IMR-90 (cell line): Measurements from ENCODE around the gene CORO1C. TPM values are rescaled to one million over a fixed set of nuclear protein-coding genes. Genes with fewer than 3 reads are reported as not detected.

Experiments
- ATAC-seq: fragments of 200-7000 bp; cut with Tn5 transposase; 2 replicates; pipeline ENCODE4 v1.9.1; 2020; ENCODE audit warnings: low read depth, mild to moderate bottlenecking, moderate library complexity
- BruUV-seq: library from RNA; stranded (reverse); fragments of 400-500 nt; replicated peaks from 2 replicates; lab custom pipeline; 2021; lab: Mats Ljungman, UMichigan
- CTCF ChIA-PET: fragments of 300-600 bp; formaldehyde crosslinking; extraction: SDS; loops from one replicate; lab custom pipeline; 2021; ENCODE audit warnings: antibody characterized with exemption; lab: Yijun Ruan, JAX
- POLR2A ChIA-PET: fragments of 300-600 bp; sonication (Branson Sonifier 250); formaldehyde crosslinking; loops from one replicate; lab custom pipeline; 2022; ENCODE audit warnings: antibody characterized with exemption; ENCODE audit not compliant: unreplicated experiment; lab: Charles Lee
- DNase-seq: peaks from one replicate; pipeline ENCODE4 v3.0.0; 2013
- H2AFZ ChIP-seq: replicated peaks from 2 replicates; pipeline ENCODE3; 2013; ENCODE audit warnings: low read length, mild to moderate bottlenecking; ENCODE audit not compliant: poor library complexity
- H2AK5ac ChIP-seq: 2 replicates; pipeline ENCODE4 v1.6.1; 2013; ENCODE audit warnings: low read depth, low read length, inconsistent platforms
- H2AK9ac ChIP-seq: replicated peaks from 2 replicates; pipeline ENCODE3; 2013; ENCODE audit warnings: mild to moderate bottlenecking, low read depth, low read length, moderate library complexity; ENCODE audit not compliant: poor library complexity
- H2BK120ac ChIP-seq: 2 replicates; pipeline ENCODE4 v1.6.1; 2013; ENCODE audit warnings: low read depth, low read length, inconsistent platforms
- H2BK15ac ChIP-seq: 3 replicates; pipeline ENCODE4 v1.6.1; 2013; ENCODE audit warnings: low read depth, low read length, inconsistent platforms
- H2BK20ac ChIP-seq: 2 replicates; pipeline ENCODE4 v1.6.1; 2013; ENCODE audit warnings: low read depth, mild to moderate bottlenecking, inconsistent platforms, low read length, moderate library complexity
- H2BK5ac ChIP-seq: 2 replicates; pipeline ENCODE4 v1.6.1; 2013; ENCODE audit warnings: mild to moderate bottlenecking, low read depth, low read length, inconsistent platforms; ENCODE audit not compliant: poor library complexity, severe bottlenecking
- H3K14ac ChIP-seq: replicated peaks from 2 replicates; pipeline ENCODE4 v1.6.1; 2013; ENCODE audit warnings: low read depth, low read length, inconsistent platforms
- H3K18ac ChIP-seq: 2 replicates; pipeline ENCODE4 v1.6.1; 2013; ENCODE audit warnings: low read depth, low read length, control low read depth
- H3K23ac ChIP-seq: 2 replicates; pipeline ENCODE4 v1.6.1; 2013; ENCODE audit warnings: low read depth, low read length, inconsistent platforms
- H3K27ac ChIP-seq: 2 replicates; pipeline ENCODE4 v1.5.1; 2013; ENCODE audit warnings: mild to moderate bottlenecking, control low read depth, low read length; ENCODE audit not compliant: insufficient read depth
- H3K27me3 ChIP-seq: 2 replicates; pipeline ENCODE4 v1.6.1; 2013; ENCODE audit warnings: low read length; ENCODE audit not compliant: control insufficient read depth, insufficient read depth
- H3K36me3 ChIP-seq: 2 replicates; pipeline ENCODE4 v1.6.1; 2013; ENCODE audit warnings: low read length, mixed read lengths; ENCODE audit not compliant: control insufficient read depth, insufficient read depth
- H3K4ac ChIP-seq: 2 replicates; pipeline ENCODE4 v1.6.1; 2013; ENCODE audit warnings: low read depth, low read length, inconsistent platforms
- H3K4me1 ChIP-seq: 2 replicates; pipeline ENCODE4 v1.6.1; 2013; ENCODE audit warnings: low read length, mixed read lengths; ENCODE audit not compliant: control insufficient read depth, insufficient read depth
- H3K4me2 ChIP-seq: 2 replicates; pipeline ENCODE4 v1.6.1; 2013; ENCODE audit warnings: low read depth, mild to moderate bottlenecking, control low read depth, low read length, moderate library complexity
- H3K4me3 ChIP-seq: 2 replicates; pipeline ENCODE4 v1.5.1; 2013; ENCODE audit warnings: low read depth, mild to moderate bottlenecking, control low read depth, low read length, moderate library complexity; ENCODE audit not compliant: insufficient read depth
- H3K56ac ChIP-seq: 2 replicates; pipeline ENCODE4 v1.6.1; 2013; ENCODE audit warnings: low read length, inconsistent platforms; ENCODE audit not compliant: insufficient read depth; ENCODE audit errors: extremely low read depth
- H3K79me1 ChIP-seq, 2 experiments: 2 replicates each; pipeline ENCODE4 v1.6.1; 2013; ENCODE audit warnings: low read length in 2 of 2, inconsistent platforms in 1 of 2, low read depth in 1 of 2
- H3K9ac ChIP-seq: 2 replicates; pipeline ENCODE4 v1.6.1; 2013; ENCODE audit warnings: low read depth, low read length, control low read depth
- H3K9me1 ChIP-seq: 2 replicates; pipeline ENCODE4 v1.6.1; 2013; ENCODE audit warnings: low read length, inconsistent platforms; ENCODE audit not compliant: insufficient read depth
- H3K9me3 ChIP-seq: 2 replicates; pipeline ENCODE4 v1.6.1; 2013; ENCODE audit warnings: low read length; ENCODE audit not compliant: control insufficient read depth, insufficient read depth
- H4K20me1 ChIP-seq: 2 replicates; pipeline ENCODE4 v1.6.1; 2013; ENCODE audit warnings: low read length, inconsistent platforms; ENCODE audit not compliant: insufficient read depth
- H4K5ac ChIP-seq: 2 replicates; pipeline ENCODE4 v1.6.1; 2013; ENCODE audit warnings: mild to moderate bottlenecking, low read depth, low read length, control low read depth
- H4K8ac ChIP-seq, 2 experiments: 2 replicates each; pipeline ENCODE4 v1.6.1; 2013; ENCODE audit warnings: low read depth in 2 of 2, low read length in 2 of 2, control low read depth in 1 of 2, inconsistent platforms in 1 of 2
- H4K91ac ChIP-seq: 2 replicates; pipeline ENCODE4 v1.6.1; 2013; ENCODE audit warnings: low read depth, low read length, inconsistent platforms; ENCODE audit not compliant: insufficient read depth
- BHLHE40 ChIP-seq: fragments of 150-350 bp; IDR thresholded peaks from 2 replicates; pipeline ENCODE4 v1.6.1; 2016; ENCODE audit warnings: mild to moderate bottlenecking, low read depth, low read length
- CHD1 ChIP-seq: IDR thresholded peaks from 2 replicates; pipeline ENCODE4 v1.6.1; 2012; ENCODE audit warnings: low read depth, low read length, improper control_type of control experiment
- CTCF ChIP-seq: conservative IDR thresholded peaks from 2 replicates; pipeline ENCODE4 v1.5.1; 2012; ENCODE audit warnings: mild to moderate bottlenecking, low read depth, low read length, improper control_type of control experiment
- FOS ChIP-seq: fragments of 150-350 bp; IDR thresholded peaks from 2 replicates; pipeline ENCODE4 v1.6.1; 2016; ENCODE audit warnings: low read depth, low read length
- MAZ ChIP-seq: IDR thresholded peaks from 2 replicates; pipeline ENCODE4 v1.6.1; 2012; ENCODE audit warnings: low read depth, mild to moderate bottlenecking, low read length, improper control_type of control experiment, moderate library complexity, borderline replicate concordance
- POLR2A ChIP-seq: IDR thresholded peaks from 2 replicates; pipeline ENCODE4 v1.6.1; 2012; ENCODE audit warnings: mild to moderate bottlenecking, low read depth, low read length
- RAD21 ChIP-seq: IDR thresholded peaks from 2 replicates; pipeline ENCODE4 v1.6.1; 2012; ENCODE audit warnings: low read length, improper control_type of control experiment
- RFX5 ChIP-seq: IDR thresholded peaks from 2 replicates; pipeline ENCODE4 v1.8.0; 2012; ENCODE audit warnings: low read depth, mild to moderate bottlenecking, low read length, moderate library complexity
- SMC3 ChIP-seq: fragments of 150-350 bp; IDR thresholded peaks from 2 replicates; pipeline ENCODE4 v1.6.1; 2016; ENCODE audit warnings: low read depth, mild to moderate bottlenecking, antibody characterized with exemption, low read length, moderate library complexity
- USF2 ChIP-seq: fragments of 150-350 bp; IDR thresholded peaks from 2 replicates; pipeline ENCODE4 v1.6.1; 2017; ENCODE audit warnings: mild to moderate bottlenecking, antibody characterized with exemption, low read length, low read depth
- WGBS, 2 experiments: methylation state at CpG; one replicate each; pipeline versions ENCODE4 v1.1.5 to v1.1.7; 2013; ENCODE audit warnings: missing lambda C conversion rate in 2 of 2; ENCODE audit not compliant: insufficient read length in 1 of 2; ENCODE audit errors: extremely low coverage in 2 of 2; 5-methylcytosine and 5-hydroxymethylcytosine counted together
- dilution Hi-C: fragments of 300-500 bp; cut with HindIII; formaldehyde crosslinking; loops from one replicate; pipeline ENCODE4 v1.14.3; 2018; ENCODE audit warnings: low sequenced_read_pairs; ENCODE audit not compliant: unreplicated experiment
- in situ Hi-C: fragments of 300-500 bp; cut with MboI; formaldehyde crosslinking; loops from 3 replicates; pipeline ENCODE4 v1.14.3; 2019; ENCODE audit warnings: low sequenced_read_pairs, inconsistent platforms, mixed read lengths
- intact Hi-C: fragments of 100-400 bp; cut with micrococcal nuclease; formaldehyde crosslinking; loops from 2 replicates; pipeline ENCODE4 v1.10.0; 2022
- polyA plus RNA-seq, 3 experiments: library from polyadenylated mRNA; depleted of rRNA; stranded (reverse); fragments of >200 nt; gene quantifications; 2 replicates each; pipeline ENCODE4 v1.2.3, GENCODE V29; 2012; ENCODE audit warnings: low replicate concordance in 1 of 3
- total RNA-seq: library from RNA; depleted of rRNA; stranded (reverse); fragments of >200 nt; gene quantifications from 2 replicates; pipeline ENCODE4 v1.2.3, GENCODE V29; 2012

Gene CORO1C
- total and polyA plus RNA-seq, 2 of the 4 experiments (the other 2 are of a cell fraction): 675 to 1,100 TPM

- Histone ChIP-seq H3K4me3 (no peak overlapping the region), H3K18ac (no peak overlapping the region), H3K27me3 (no peaks in the 10 kb centered on the region), H2BK20ac (no peak overlapping the region), H4K8ac (no peak overlapping the region), H3K4me1 (peaks cover 3% of the 10 kb centered on the region; the same call in 1 of the 2 replicates), H4K20me1 (no peaks in the 10 kb centered on the region), H3K4me2 (no peak overlapping the region), H4K91ac (no peak overlapping the region), H4K5ac (no peak overlapping the region), H3K36me3 (no peaks in the 10 kb centered on the region), H3K14ac (no peak overlapping the region), H2BK15ac (0 out of 3 replicates have a peak overlapping the region, but pooled peaks have one; percentile 47), H3K27ac (no peak overlapping the region), H3K9me1 (peaks cover 9% of the 10 kb centered on the region), H3K56ac (no peak overlapping the region), H2AK5ac (peak overlapping the region; percentile 13; the same call in 1 of the 2 replicates), H3K4ac (peak overlapping the region; percentile 60; the same call in 1 of the 2 replicates), H3K23ac (no peak overlapping the region), H3K9ac (no peak overlapping the region), H3K79me1 (no peaks in the 10 kb centered on the region), H2AFZ (peak overlapping the region; percentile 3), H2AK9ac (peak overlapping the region; percentile 29), H3K9me3 (peaks cover 3% of the 10 kb centered on the region; the same call in 1 of the 2 replicates), H2BK5ac (no peak overlapping the region), H2BK120ac (peak overlapping the region; percentile 53; the same call in 1 of the 2 replicates)
- intact Hi-C loops: loop anchor here (1.0 kb wide), 2 partner anchors 48 to 55 kb away; no protein-coding TSS in a partner anchor
- in situ Hi-C loops: loop anchor here (5.0 kb wide), 1 partner anchor 51 kb away; no protein-coding TSS in a partner anchor
- ATAC-seq (peak; percentile 95), DNase-seq (peak; percentile 83)
- no peak for TF ChIP-seq MAZ
- TF ChIP-seq POLR2A: peak; percentile 39; the same call in 1 of the 2 replicates
- peak; percentile 41; the same call in 1 of the 2 replicates for TF ChIP-seq RFX5
- no peak for TF ChIP-seq BHLHE40
- no peak for TF ChIP-seq USF2
- TF ChIP-seq CHD1: no peak
- TF ChIP-seq RAD21: peak; percentile 98
- TF ChIP-seq CTCF: peak; percentile 97
- TF ChIP-seq FOS: no peak
- peak; percentile 99 for TF ChIP-seq SMC3
- dilution Hi-C loops: no loop called here
- no TSS peak for BruUV-seq
- POLR2A ChIA-PET: no interaction called here
- CTCF ChIA-PET: interaction anchor here (0.5 to 2.1 kb wide), 10 partner anchors 10 to 54 kb away, joined by 3 to 37 read pairs (median 4); partner anchors contain the start of gene TMEM119
- 0% methylated on average over 1 of the region's 16 CpGs; no CpG with 5 or more reads in 1 of the 2 experiments for WGBS, 2 experiments
These were observed 113.0 kb downstream of the CORO1C start for GRCh38 chr12:108618079-108618952.
